SH-SY5Y (cell line): Measurements from ENCODE around the gene ADAMTS14.

Experiments
- GATA2 ChIP-seq: IDR thresholded peaks from 2 replicates; pipeline ENCODE4 v1.6.1; 2011; ENCODE audit warnings: mild to moderate bottlenecking, low read depth, low read length
- GATA3 ChIP-seq: IDR thresholded peaks from 2 replicates; pipeline ENCODE4 v1.6.1; 2011; ENCODE audit warnings: low read depth, mild to moderate bottlenecking, low read length, moderate library complexity

DNA sequence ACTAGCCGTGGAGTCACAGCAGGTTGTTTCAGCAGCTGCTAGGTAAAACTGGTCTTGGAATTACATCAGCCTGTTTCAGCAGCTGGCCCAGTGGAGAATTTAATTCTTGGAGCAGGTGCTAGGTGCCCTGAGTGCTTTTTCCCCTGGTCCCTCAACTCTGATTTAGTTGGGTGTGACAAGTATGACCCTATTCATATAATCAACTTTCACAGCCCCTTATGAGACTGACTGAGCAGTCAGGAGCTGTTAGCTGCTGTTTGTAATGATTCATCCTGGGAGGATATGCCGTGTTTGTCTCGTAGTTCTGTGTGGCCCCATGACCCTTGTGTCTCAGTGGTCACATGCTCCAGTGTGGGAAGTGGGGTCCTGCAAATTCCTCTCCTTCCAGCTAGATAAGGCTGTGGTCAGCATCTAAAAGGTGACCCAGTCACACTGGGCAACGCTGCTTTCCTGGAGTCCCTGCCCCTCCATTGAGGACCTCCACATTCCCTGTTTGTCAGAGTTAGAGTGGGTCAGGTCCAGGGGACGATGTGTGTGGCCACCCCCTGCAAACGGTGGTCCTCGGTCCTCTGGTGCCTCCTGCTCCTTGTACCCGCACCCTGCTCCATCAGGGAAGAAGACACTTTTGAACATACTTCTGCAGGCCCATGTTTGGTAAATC is 84.5 kb downstream of the ADAMTS14 start:
- TF ChIP-seq GATA2, result no peak
- no peak for TF ChIP-seq GATA3
